ENCODE results near the gene OAS2.
A peak's percentile ranks its signal among the peaks of the same experiment; 100 is the strongest.

Gene OAS2, protein sequence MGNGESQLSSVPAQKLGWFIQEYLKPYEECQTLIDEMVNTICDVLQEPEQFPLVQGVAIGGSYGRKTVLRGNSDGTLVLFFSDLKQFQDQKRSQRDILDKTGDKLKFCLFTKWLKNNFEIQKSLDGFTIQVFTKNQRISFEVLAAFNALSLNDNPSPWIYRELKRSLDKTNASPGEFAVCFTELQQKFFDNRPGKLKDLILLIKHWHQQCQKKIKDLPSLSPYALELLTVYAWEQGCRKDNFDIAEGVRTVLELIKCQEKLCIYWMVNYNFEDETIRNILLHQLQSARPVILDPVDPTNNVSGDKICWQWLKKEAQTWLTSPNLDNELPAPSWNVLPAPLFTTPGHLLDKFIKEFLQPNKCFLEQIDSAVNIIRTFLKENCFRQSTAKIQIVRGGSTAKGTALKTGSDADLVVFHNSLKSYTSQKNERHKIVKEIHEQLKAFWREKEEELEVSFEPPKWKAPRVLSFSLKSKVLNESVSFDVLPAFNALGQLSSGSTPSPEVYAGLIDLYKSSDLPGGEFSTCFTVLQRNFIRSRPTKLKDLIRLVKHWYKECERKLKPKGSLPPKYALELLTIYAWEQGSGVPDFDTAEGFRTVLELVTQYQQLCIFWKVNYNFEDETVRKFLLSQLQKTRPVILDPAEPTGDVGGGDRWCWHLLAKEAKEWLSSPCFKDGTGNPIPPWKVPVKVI

DNA sequence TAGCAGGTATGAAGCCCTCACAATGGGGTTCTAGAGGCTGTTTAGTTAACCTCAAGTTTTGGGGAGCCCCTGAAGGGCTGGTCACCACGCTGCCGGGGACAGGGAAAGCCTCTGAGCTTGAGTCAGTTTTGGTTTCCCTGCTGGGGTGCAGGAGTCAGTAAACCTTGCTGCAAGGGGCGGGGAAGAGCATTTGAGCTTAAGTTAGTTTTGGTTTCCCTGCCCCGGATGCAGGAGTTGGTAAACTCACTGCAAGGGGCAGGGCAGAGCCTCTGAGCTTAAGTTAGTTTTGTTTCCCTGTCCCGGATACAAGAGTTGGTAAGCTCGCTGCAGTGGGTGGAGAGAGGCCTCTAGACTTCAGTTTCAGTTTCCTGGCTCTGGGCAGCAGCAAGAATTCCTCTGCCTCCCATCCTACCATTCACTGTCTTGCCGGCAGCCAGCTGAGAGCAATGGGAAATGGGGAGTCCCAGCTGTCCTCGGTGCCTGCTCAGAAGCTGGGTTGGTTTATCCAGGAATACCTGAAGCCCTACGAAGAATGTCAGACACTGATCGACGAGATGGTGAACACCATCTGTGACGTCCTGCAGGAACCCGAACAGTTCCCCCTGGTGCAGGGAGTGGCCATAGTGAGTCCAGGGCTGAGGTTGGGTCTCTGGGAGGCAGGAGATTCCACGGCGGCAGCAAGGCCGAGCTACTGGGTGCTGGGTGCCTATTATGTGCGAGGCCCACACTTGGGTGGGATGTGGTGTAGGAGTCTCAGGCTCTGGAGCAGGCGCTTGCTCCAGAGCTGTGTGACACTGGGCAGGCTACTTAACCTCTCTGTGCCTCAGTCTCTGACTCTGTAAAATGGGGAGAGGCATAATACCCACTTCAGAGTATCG lies at the start of gene OAS2:
TSS of gene OAS2 (plus strand) at position 357 of the 878 bp plus-strand sequence. CDS start at position 447, 90 bp downstream.
- DNase-seq (ENCODE audit: low read depth), result peak; percentile 62

DNA sequence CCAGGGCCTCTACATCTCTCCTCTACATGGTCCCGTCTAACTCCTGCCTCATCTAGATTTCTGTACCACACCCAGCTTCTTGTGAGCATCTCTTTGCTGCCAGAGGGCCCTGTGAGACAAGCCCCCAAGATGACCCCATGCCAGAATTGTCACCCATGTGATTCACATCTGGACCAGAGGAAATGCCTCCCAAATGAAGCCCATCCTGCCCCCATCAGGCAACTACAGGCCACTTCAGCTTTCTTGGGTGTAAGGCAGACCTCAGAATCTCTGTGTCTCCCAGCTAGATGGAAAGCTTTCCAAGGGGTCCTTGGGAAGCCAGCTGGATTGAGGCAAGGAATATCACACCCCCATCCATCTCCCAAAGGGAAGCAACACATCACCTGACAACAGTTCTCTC lies 49.3 kb upstream of the OAS2 start:
- no peak for DNase-seq (ENCODE audit: low read depth)

DNA sequence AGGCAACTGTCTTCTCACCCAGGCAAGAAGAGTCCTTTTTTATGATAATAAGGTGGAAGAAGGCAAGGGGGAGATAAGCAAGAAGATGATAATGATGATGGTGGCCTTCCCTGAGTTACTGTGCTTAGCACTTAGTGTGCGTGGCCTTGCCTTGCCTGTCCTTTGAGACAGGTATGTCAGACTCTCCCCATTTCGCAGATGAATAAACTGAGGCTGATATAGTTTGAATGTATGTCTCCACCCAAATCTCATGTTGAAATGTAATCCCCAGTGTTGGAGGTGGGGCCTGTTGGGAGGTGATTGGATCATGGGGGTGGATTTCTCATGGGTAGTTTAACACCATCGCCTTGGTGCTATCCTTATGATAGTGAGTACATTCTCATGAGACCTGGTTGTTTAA lies 48.6 kb upstream of the OAS2 start:
- no peak for DNase-seq (ENCODE audit: low read depth)

DNA sequence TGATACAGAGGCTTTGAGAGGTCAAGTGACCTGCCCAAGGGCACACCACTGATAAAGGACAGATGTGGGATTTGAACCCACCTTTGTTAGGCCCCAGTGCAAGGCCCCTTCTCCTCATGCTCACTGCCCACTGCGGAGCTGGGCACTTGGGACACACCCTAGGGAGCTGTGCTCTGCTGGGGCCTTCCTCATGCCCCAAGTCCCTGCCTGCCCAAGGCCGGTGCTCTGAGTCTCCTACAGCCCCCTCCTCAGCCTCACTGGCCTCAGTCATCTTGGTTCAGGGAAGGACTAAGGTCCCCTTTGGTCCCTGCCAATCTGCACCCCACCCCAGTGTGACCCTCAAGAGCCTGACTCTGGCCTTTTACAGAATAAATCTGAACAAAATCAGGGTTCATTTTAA lies 48.0 kb upstream of the OAS2 start:
- DNase-seq (ENCODE audit: low read depth), result no peak

DNA sequence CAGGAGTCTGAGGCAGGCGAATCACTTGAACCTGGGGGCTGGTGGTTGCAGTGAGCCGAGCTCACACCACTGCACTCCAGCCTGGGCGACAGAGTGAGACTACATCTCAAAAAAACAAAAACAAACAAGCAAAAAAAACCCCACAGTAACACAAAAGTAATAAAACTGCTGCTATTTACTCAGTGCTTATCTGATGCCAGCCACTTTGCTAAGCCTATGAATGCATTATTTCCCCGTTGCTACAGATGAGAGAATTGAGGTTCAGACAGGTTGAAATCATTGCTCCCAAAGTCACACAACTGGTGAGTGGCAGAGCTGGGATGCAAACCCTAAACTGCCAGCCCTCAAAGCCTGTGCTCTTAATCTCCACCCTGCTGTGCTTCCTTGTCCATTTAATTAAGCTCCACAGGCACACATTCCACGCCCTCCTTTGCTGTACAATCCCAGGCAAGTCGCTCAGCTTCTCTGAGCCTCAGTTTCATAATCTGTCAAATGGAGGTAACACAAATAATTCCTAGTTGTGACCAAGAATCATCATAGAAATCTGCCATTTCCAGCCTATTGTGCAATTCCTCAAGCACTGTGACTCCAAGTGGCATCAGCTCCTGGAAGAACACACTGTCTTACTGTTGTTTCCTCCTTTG lies 45.7 kb upstream of the OAS2 start:
- DNase-seq (ENCODE audit: low read depth), result no peak

DNA sequence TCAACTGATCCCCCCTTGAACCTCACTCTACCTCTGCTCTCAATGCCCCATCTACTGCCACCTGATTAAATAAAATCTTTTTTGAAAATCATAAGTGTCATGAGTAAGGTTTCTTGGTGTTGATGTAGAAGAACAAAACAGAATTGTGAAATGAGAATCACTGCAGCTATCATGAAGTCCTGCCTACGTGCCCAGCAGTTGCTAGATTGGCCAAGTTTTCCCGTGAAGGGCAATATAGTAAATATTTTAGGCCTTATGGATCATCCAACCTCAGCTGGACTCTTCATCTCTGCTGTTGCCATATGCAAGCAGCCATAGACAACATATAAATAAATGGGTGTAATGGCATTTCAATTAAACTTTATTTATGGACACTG lies 45.2 kb upstream of the OAS2 start:
- DNase-seq (ENCODE audit: low read depth), result no peak

DNA sequence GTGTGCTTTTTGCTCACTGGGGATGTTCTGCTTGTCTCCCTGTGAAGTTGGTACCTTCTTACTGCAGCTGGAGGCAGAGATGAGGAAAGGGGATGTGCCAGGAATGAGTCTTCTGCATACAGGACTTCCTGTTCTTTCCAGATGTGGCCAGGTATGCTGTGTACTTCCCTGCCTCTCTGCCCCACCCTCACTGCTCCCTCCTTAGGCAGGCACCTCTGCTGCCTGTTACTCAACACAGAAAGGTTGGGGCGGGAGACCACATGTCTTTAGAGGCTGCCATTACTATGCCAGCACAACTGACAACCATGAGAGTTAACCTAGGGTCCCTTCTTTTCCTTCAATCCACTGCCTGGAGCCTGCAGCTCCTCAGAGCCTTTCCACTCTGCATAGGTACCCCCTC lies 42.1 kb upstream of the OAS2 start:
- DNase-seq (ENCODE audit: low read depth), result no peak

DNA sequence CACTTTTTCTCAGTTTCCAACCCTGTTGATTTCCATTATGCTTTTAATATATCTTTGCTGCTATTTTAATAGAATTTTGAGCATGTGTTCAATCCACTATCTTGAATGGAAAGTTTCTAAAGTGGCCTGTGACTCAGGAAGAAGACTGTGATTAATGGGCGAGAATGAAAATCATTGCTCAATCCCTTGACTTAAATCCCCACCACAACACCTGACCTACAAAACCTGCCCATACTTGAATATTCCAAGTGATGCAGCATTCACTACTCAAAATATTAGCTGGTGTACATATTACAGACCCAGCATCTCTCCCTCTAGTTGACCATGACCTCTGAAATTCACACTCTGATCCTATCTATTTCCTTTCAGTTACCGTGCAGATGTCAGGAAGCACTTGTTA lies 41.4 kb upstream of the OAS2 start:
- DNase-seq (ENCODE audit: low read depth), result no peak

DNA sequence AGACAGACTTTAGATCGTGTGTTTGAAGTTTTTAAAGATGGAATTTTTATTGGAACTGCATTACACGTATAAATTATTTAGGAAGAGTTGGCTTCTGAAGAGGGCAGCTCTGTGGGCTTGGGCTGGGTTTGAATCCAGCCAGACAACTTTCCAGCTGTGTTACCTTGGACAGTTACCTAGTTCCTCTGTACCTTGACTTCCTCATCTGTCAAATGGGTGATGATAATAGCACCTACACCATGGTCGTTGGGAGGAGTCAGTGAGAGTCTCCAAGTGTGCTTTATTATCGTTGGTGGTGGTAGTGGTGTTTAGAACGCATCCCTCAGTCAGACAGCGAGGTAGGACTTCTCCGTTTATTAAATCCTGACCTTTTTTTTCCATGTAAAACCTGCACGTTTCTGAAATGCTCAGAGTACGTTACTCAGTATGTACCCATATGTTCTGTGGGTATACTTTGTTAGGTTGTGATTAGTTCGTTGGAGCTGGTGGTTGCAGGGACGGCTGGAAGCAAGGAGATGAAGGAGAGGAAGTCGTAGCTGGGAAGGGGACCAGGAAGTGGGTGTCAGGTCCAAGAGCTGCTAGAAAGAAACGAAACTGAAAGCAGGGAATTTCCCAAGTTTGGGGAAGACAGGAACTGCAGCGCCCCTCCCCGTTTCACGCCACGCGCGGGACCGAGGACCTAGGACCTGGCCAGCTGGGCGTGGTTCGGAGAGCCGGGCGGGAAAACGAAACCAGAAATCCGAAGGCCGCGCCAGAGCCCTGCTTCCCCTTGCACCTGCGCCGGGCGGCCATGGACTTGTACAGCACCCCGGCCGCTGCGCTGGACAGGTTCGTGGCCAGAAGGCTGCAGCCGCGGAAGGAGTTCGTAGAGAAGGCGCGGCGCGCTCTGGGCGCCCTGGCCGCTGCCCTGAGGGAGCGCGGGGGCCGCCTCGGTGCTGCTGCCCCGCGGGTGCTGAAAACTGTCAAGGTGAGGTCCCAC lies 40.3 kb upstream of the OAS2 start, which contains the start of gene OAS3:
TSS of gene OAS3 (plus strand) at position 734 of the 979 bp plus-strand sequence. CDS start at position 791, 57 bp downstream.
- DNase-seq (ENCODE audit: low read depth), result peak; percentile 59

DNA sequence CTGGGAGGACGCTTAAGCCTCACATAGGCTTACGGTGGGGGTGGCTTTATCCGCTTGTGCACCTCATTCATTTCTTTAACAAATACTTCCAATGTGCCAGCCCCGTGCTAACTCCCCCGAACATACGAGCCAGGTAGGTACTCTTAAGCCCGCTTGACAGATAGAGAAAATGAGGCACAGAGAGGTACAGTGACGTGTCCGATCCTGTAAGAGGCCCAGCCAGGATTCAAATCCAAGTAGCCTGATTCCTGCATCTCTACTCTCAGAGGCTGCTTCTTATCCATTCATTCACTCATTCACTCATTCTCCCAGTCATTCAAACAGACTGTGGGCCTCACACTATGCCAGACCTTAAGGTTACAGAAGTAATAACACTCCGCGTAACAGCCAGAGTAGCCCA lies 39.6 kb upstream of the OAS2 start:
- DNase-seq (ENCODE audit: low read depth), result no peak

DNA sequence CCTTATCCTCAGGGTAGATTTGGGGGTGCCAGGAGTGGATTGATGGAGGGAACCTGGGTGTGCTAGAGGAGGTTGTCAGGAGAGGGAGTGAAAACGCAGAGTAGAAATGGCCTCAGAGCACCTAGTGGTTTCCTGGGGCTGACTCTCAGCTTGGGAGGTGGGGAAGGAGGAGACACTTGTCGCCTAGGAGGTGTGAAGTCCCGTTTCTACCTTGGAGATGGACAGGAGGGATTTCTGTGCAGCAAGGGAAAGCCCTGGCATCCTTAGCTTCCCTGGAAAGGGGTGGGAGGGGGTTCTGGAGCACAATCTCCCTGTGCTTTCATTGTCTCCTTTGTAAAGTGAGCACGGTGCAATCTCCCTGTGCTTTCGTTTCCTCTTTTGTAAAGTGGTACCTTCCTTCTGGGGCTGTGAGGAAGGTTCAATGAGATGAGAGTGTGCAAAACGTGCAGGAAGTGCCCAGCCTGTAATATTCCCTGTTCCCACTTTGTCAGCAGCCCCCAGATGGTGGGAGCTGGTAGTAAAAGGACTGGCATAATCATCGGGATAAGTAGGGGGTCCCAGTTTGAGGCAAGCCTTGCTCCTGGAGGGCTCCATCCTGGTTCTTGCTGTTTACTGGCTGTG lies 38.4 kb upstream of the OAS2 start:
- no peak for DNase-seq (ENCODE audit: low read depth)

DNA sequence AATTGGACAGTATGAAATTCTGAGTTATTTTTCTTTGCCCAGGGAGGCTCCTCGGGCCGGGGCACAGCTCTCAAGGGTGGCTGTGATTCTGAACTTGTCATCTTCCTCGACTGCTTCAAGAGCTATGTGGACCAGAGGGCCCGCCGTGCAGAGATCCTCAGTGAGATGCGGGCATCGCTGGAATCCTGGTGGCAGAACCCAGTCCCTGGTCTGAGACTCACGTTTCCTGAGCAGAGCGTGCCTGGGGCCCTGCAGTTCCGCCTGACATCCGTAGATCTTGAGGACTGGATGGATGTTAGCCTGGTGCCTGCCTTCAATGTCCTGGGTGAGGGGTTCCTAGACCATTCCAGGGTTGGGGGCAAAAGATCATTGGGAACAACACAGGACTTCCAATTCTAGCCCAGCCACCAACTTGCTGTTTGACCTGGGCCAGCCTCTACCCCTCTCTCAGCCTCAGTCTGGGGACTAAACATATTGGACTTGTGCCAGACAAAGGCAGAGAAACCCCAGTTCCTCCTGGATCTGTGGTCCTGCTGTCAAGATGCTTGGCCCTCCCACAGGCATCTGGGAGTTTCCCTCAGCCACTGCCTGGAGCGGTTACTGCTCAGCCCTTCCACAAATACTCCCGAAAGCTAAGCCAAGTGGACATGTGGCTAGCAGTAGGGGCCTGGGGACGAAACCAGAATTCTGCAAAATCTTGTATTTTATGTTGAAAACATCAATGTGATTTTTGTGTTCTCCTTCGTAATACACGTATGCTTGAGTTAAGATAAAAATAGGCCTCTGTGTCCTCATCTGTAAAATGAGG lies 36.6 kb upstream of the OAS2 start:
- DNase-seq (ENCODE audit: low read depth), result no peak

DNA sequence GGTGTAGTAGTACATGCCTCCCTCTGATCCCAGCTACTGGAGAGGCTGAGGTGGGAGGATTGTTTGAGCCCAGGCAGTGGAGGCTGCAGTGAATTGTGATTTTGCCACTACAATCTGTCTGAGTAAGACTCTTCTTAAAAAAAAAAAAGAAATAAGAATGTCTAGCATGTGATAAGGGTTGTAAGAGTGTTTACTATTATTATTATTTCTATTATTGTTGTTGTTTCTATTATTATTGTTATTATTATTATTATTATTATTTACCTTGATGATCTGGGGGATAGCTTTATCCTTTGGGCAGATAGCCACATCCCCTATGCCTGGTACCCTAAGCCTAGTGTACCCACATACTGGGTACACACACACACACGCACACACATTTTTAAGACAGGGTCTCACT lies 35.7 kb upstream of the OAS2 start:
- no peak for DNase-seq (ENCODE audit: low read depth)

DNA sequence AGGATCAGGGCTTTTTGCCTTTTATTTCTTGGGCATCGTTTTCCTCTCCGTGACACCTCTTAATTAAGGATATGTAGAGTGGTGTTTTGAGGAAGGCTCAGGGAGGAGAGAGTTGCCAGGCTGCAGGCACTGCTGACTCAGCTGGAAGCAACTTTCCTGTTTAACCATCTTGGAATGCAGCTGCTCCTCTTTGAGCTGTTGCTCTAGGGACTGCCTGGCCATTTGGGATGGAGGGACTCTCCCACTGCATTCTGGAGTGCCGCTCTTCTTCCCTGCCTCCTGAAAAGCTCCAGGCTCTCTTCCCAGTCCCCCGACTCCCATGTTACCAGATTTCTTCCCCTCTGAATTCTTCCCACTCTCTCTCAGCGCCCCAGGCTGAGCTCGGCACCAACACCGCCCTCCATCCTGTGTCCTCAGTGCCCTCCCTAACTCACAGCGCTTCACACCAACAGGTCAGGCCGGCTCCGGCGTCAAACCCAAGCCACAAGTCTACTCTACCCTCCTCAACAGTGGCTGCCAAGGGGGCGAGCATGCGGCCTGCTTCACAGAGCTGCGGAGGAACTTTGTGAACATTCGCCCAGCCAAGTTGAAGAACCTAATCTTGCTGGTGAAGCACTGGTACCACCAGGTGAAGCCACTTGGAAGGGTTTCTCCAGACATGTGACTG lies 34.2 kb upstream of the OAS2 start:
- no peak for DNase-seq (ENCODE audit: low read depth)

DNA sequence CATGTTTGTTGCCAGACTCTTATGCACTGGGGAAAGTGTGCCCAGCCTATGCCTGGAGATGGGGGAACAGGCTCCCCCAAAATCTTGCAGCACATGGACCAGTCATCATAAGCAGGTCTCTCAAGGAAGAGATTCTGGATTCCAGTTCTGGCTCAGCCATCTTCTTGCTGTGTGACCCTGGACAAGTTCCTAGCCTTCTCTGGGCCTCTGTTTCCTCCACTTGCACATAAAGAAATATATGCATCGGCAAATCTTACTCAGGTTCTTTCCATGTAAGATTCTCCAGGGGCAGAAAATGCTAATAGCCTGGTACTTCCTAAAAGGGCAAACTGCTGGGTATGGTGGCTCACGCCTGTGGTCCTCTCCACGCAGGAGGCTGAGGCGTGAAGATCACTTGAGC lies 32.8 kb upstream of the OAS2 start:
- DNase-seq (ENCODE audit: low read depth), result no peak

DNA sequence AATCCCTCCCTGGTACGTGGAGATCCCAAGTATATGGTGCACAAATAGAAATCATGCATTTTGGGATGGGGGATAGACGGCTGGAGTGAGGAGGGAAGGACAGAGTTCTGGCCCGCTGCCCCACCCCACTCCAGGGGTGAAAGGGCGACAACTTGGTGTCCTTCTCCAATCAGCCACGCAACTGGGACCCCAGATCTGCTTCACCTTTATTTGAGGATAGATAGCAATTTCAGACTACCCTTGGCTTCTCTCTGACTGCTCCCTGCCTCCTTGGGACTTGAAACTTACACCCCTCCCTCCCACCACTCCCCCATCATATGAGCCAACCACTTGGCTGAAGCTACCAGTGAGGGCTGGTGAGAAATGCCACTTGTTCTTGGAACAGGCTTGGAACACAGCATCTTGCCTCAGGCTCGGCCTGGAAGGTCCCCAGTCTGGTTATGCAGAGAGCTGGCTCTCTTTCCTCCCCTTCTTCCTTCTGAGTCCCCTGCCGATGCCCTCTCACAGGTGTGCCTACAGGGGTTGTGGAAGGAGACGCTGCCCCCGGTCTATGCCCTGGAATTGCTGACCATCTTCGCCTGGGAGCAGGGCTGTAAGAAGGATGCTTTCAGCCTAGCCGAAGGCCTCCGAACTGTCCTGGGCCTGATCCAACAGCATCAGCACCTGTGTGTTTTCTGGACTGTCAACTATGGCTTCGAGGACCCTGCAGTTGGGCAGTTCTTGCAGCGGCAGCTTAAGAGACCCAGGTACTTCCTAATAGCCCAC lies 31.9 kb upstream of the OAS2 start:
- DNase-seq (ENCODE audit: low read depth), result no peak

DNA sequence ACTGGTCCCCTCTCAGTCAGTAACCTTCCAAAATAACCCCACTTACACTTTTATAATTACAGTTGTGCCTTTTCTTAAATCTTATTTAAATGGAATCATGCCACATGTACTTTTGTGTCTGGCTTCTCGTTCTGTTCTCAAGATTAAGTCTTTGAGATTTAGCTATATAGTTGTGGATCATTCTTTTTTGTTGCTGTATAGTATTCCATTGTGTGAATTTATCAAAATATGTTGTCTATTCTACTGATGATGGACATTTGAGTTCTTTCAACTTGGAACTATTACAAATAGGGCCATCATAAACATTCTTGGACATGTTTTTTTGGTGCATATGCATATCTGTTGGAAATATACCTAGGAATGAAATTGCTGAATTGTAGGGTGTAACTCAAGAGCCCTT lies 31.0 kb upstream of the OAS2 start:
- no peak for DNase-seq (ENCODE audit: low read depth)

DNA sequence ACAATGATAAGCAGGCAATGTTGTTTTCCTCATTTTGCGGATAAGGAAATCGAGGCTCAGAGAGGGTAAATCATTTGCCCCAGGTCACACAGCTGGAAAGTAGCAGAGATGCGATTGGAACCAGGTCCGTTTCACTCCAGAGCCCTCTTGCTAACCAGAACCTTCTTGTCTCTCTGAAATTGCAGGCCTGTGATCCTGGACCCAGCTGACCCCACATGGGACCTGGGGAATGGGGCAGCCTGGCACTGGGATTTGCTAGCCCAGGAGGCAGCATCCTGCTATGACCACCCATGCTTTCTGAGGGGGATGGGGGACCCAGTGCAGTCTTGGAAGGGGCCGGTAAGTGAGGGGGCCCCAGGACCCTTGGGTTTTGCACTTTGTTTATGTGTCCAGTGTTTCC lies 30.6 kb upstream of the OAS2 start:
- no peak for DNase-seq (ENCODE audit: low read depth)
